GM21825 (cell line): ENCODE measurements around the gene CKAP4.

Source experiments
- ATAC-seq: cut with Tn5 transposase; IDR thresholded peaks from one replicate; pipeline ENCODE4 v1.9.1; 2021; ENCODE audit warnings: mild to moderate bottlenecking, moderate library complexity; ENCODE audit not compliant: unreplicated experiment

Gene CKAP4

DNA sequence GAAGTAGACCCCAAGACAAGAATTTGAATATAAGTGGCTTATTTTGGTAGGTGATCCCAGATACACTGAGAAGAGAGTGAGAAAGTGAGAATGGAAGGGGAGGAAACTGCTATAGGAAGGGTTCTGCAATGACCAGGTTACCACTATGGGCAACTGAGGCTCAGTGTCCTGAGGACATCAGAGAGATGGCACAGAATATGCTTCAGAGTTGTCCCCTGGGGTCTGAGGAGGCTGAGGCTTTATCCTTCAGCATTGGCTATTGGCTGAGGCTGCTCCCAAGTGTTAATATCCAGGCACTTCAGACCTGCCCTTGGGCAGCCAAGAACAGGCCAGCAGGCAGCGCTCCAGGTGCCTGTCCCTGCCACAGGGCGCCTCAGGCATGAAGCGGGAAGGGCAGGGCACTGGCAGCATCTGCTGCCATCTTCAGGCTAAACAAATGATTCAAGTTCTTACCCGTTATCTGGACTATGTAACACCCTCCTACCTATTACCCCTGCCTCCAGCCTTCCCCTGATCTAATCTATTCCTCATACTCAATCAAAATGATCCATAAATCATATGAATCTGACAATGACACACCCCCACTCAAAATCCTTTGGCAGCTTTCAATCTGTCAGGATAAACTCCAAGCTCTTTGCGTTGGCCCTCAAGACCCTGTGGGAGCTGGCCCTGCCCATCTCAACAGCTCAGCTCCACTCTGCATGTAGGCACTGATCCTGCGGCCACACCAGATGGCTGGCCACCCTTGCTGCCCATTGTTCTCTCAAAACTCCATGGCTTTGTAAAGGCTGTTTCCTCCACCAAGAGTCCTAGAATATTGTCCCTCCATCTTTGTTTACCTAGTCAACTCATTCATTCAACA lies 42.4 kb downstream of the CKAP4 start:
- no peak for ATAC-seq

DNA sequence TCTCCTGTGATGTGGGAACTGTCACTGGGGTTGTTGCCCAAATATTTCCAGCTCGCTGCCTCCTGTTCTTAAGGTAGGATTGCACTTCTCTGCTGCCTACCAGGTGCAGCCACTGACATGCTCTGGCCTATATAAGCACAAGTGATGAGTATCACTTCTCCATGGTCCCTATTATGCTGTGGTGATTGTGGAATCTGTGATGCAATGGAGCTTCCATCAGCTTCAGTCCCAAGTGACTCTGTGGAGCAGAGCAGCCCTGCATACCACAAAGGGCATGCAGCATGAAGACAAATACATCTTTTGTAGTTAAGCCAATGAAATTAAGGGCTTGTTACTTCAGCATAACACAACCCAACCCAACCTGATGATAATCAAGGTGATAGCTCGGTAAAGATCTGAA lies 43.5 kb downstream of the CKAP4 start:
- ATAC-seq = no peak

DNA sequence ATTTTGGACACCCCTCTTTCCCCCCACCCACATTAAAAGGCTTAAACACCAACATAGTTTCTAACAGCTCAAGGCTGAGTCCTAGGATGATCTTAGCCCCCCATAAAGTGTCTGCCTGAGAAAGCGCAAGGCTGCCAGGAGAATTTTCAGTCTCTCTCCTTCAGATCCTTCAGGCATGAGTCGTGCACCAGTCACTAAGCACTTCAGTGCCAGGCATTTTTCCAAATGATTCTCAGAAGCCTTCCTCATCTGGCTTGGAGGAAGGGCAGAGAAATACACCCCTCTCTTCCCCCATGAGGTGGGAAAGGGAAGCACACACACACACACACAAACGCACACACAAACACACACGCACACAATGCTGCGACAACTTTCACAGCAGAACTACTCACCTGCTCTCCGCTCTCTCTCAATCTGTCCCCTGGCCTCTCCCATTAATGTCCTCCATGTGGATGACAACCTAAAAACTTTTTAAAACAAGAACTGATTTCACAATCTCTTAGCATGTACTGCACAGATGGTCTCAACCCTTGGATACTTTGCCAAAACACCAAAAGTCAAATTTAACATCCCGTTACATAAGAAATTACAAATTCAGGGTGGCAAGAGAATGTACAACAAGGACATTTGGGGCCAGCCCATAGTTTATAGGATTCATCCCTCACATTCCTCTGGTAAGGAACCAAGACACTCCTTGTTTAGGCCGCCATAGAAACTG lies 49.8 kb downstream of the CKAP4 start:
- no peak for ATAC-seq

DNA sequence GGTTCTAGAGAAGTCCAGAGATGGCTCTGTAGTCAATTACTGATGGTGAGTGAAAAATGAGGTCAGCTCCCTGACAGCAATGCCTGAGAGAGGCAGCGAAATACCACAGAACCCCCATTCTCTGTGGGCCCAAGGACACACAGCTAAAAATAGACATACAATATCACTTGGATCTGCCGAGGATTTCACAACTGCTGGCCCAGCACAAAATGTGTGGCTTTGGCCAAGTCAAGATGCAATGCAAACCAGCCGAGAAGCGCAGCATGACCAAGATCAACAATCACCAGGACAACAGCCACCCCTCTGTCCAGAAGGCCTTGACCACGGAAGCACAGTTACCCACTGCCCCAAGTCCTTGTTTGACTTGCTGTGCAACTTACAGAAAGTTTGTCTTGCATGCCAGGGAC lies 52.2 kb downstream of the CKAP4 start:
- ATAC-seq = no peak

DNA sequence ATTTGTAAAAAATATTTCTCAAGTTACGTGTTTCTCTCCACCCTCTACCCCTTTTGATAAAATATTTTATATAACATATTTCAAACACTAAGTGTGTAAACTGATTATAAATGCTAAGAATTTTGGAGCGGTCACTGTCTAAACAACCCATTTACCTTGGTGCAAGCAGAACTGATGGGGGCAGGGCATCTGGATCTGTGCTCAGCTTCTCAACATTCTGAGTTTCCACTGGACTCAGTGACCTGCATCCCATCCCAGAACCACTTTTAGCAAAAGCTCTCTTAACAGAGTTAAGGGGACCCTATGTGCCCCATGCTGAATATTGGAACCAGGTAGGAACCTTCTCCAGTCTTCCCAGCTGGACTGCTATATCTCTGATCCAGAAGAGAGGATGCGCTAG lies 53.5 kb downstream of the CKAP4 start:
- ATAC-seq = no peak

DNA sequence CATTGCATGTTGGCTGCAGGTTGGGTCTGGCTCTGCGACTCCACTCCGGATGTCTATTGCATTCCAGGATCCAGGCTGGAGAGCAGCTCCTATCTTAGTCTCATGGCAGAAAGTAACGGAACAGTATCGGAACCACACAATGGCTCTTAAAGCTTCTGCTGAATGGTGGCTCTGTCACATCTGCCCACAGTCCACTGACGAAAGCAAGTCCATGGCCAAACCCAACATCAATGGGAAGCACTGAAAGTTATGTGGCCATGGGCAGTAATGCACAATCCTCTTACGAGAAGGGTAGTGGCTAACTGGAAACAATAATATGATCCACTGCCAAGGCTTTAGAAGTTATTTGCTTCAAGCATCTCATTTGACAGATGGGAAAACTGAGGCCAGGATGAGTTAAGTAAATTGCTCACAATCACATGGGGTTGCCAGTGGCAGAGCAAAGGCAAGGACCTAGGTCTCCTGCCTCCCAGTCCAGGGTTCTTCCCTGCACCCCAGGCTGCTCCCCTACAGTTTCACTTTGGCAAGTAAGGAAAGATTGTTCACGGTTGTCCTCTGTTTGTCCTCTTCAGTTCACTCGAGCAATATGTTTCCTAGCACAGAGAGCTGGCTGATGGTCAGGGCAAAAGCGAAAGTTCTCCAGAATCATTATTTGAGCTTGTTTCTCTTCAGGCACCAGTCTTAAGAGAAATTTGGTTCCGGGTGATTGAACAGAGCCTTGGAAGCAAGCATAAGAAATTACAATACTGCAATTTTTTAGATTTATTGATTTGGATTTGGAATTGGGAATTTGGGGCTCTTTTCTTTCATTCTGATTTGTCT lies 54.2 kb downstream of the CKAP4 start:
- ATAC-seq = no peak

DNA sequence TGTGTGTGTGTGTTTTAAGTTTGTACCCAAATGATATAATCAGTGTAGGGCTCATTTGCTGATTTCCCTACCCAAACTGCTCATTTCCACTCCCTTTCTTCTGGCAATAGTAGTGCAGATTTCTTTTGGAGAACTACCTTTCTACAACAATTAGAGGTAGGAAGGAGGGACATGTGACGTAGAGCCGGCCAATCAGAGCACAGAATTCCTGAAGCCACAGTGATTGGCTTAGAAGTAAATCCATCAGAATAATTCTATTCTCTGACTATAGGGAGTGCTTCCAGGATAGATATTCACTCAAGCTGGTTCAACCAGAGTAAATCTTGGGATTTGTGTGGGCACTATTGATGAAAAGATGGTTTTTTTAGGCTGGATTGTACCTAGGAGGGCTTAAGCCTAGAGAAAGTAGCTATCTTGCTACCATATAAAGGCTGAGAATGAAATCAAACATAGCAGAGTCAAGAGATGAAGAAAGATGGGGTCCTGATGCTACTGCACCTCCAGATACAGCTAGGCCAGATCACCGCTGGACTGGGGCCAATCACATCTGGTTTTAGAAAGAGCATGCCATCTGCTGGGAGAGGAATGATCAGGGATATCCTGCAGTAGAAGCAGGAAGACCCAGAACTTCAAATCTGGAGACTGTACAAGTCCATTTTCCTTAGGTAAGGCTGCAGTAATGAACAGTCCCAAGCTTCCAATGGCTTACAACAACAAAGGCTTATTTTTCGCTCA lies 55.0 kb downstream of the CKAP4 start:
- ATAC-seq = no peak

DNA sequence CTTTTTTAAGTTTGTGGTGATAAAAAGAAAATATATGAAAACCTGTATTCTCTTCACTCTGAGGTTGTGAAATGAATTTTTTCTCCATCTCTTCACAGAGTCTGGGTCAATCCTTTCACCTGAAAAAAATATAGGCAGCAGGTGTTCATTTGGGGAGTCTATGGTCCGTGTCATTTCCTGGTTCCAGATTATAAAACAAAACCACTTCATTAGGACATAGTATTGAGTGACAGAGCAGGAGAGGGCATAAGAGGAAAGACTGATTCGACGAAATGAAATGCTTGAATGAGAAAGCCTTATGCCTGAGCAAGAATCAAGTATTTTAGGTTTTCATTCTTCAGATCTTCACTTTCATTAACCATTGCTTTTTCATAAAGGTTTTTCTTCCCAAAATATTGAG lies 57.2 kb downstream of the CKAP4 start:
- no peak for ATAC-seq

DNA sequence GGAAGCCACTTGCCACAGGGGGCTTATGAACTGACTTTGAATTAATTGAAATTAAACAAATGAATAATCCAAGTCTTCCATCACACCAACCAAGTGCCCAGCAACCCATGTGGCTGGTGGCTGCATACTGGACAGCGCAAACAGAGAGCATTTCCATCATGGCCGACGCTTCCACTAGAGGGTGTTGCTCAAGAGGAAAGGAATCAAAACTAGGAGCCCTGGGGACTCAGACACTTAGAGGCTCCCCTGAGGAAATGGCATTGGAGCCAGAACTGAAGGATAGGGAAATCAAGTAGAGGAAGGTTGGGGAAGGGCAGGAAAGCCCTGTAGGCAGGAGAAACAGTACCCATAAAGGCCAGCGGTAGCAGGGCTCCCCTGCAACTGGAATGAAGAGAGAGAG lies 58.5 kb downstream of the CKAP4 start:
- no peak for ATAC-seq

DNA sequence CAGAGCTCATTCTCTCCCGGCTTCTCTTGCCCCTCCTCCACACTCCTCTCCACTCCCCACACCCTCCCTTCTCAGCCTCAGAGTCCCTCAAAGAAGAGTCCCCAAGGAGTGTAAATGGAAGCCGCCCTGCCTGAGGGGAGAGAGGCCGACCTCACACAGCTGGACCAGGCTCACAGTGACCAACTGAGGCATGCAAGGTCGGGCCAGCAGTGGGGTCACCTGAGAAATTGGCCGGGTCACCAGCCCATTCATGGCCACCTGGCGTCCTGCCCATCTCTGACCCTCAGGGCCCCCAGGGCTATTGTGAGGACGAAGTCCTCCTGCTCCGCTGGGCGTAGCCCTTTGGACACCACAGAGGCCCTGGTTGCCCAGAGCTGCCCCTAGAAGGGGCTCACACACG lies 59.6 kb downstream of the CKAP4 start:
- ATAC-seq = no peak
